H9 (cell line): Measurements from ENCODE around the gene YAE1. TPM values are rescaled to one million over a fixed set of nuclear protein-coding genes. Genes with fewer than 3 reads are reported as not detected.

Source experiments
- DNase-seq: peaks from one replicate; pipeline ENCODE4 v3.0.0-alpha.2; 2017
- H2AFZ ChIP-seq: one replicate; pipeline ENCODE4 v1.6.1; 2013; ENCODE audit warnings: mild to moderate bottlenecking, low read length, control low read depth, moderate library complexity
- H2AK5ac ChIP-seq: 2 replicates; pipeline ENCODE4 v1.6.1; 2013; ENCODE audit warnings: low read length, control low read depth, mixed read lengths; ENCODE audit not compliant: insufficient read length
- H2BK120ac ChIP-seq: one replicate; pipeline ENCODE4 v1.6.1; 2013; ENCODE audit warnings: low read depth, mild to moderate bottlenecking, low read length, control low read depth, inconsistent platforms; ENCODE audit not compliant: poor library complexity, severe bottlenecking
- H2BK12ac ChIP-seq: 2 replicates; pipeline ENCODE4 v1.6.1; 2013; ENCODE audit warnings: low read length, control low read depth, mixed read lengths, low read depth; ENCODE audit not compliant: insufficient read length
- H2BK15ac ChIP-seq: 2 replicates; pipeline ENCODE4 v1.6.1; 2013; ENCODE audit warnings: low read depth, low read length, control low read depth
- H2BK20ac ChIP-seq: one replicate; pipeline ENCODE4 v1.6.1; 2013; ENCODE audit warnings: low read depth, mild to moderate bottlenecking, low read length, control low read depth, inconsistent platforms; ENCODE audit not compliant: poor library complexity, severe bottlenecking
- H2BK5ac ChIP-seq: 2 replicates; pipeline ENCODE4 v1.6.1; 2013; ENCODE audit warnings: low read length, control low read depth, mixed read lengths; ENCODE audit not compliant: insufficient read length
- H3K14ac ChIP-seq: 2 replicates; pipeline ENCODE4 v1.6.1; 2013; ENCODE audit warnings: low read length, control low read depth; ENCODE audit not compliant: insufficient read depth
- H3K18ac ChIP-seq: 2 replicates; pipeline ENCODE4 v1.6.1; 2013; ENCODE audit warnings: low read depth, mild to moderate bottlenecking, mixed read lengths, low read length, control low read depth; ENCODE audit not compliant: insufficient read length
- H3K23ac ChIP-seq: 2 replicates; pipeline ENCODE4 v1.6.1; 2013; ENCODE audit warnings: low read length, control low read depth, mixed read lengths, low read depth; ENCODE audit not compliant: insufficient read length
- H3K23me2 ChIP-seq: 2 replicates; pipeline ENCODE4 v1.6.1; 2013; ENCODE audit warnings: low read depth, mild to moderate bottlenecking, mixed read lengths, low read length, control low read depth; ENCODE audit not compliant: insufficient read length, poor library complexity, severe bottlenecking
- H3K27ac ChIP-seq: 2 replicates; pipeline ENCODE4 v1.5.1; 2013; ENCODE audit warnings: low read length, control low read depth, mixed read lengths, low read depth; ENCODE audit not compliant: insufficient read length
- H3K27me3 ChIP-seq: 2 replicates; pipeline ENCODE4 v1.6.1; 2013; ENCODE audit warnings: low read length, control low read depth, inconsistent platforms; ENCODE audit not compliant: insufficient read depth
- H3K4ac ChIP-seq: 2 replicates; pipeline ENCODE4 v1.6.1; 2013; ENCODE audit warnings: low read depth, mild to moderate bottlenecking, control low read depth, inconsistent platforms, low read length, moderate library complexity
- H3K4me1 ChIP-seq: 2 replicates; pipeline ENCODE4 v1.6.1; 2013; ENCODE audit warnings: low read length, control low read depth, inconsistent platforms; ENCODE audit not compliant: insufficient read depth
- H3K4me2 ChIP-seq: 2 replicates; pipeline ENCODE4 v1.6.1; 2013; ENCODE audit warnings: low read length, control low read depth, mixed read lengths; ENCODE audit not compliant: insufficient read length, insufficient read depth
- H3K56ac ChIP-seq: 2 replicates; pipeline ENCODE4 v1.6.1; 2013; ENCODE audit warnings: low read depth, mild to moderate bottlenecking, mixed read lengths, low read length, control low read depth; ENCODE audit not compliant: insufficient read length
- H3K79me1 ChIP-seq: 2 replicates; pipeline ENCODE4 v1.6.1; 2013; ENCODE audit warnings: low read depth, mild to moderate bottlenecking, moderate library complexity, low read length, control low read depth, inconsistent platforms; ENCODE audit not compliant: insufficient read depth, poor library complexity, severe bottlenecking
- H3K79me2 ChIP-seq: 2 replicates; pipeline ENCODE4 v1.6.1; 2013; ENCODE audit warnings: low read length, control low read depth, inconsistent platforms; ENCODE audit not compliant: insufficient read depth
- H3K9ac ChIP-seq: 2 replicates; pipeline ENCODE4 v1.6.1; 2013; ENCODE audit warnings: low read length, control low read depth, mixed read lengths; ENCODE audit not compliant: insufficient read length; ENCODE audit errors: extremely low read depth
- H3K9me3 ChIP-seq: one replicate; pipeline ENCODE4 v1.6.1; 2013; ENCODE audit warnings: low read depth, low read length, inconsistent platforms; ENCODE audit not compliant: control insufficient read depth
- H3T11ph ChIP-seq: one replicate; pipeline ENCODE4 v1.6.1; 2013; ENCODE audit warnings: mild to moderate bottlenecking, low read length, control low read depth, inconsistent platforms
- H4K20me1 ChIP-seq: one replicate; pipeline ENCODE4 v1.6.1; 2013; ENCODE audit not compliant: control insufficient read depth, insufficient read length, insufficient read depth
- H4K5ac ChIP-seq: 2 replicates; pipeline ENCODE4 v1.6.1; 2013; ENCODE audit warnings: low read depth, mild to moderate bottlenecking, mixed read lengths, low read length, control low read depth; ENCODE audit not compliant: insufficient read length
- H4K8ac ChIP-seq: replicated peaks from 2 replicates; pipeline ENCODE4 v1.6.1; 2013; ENCODE audit warnings: low read length, control low read depth, mixed read lengths, low read depth; ENCODE audit not compliant: insufficient read length
- H4K91ac ChIP-seq: 2 replicates; pipeline ENCODE4 v1.6.1; 2013; ENCODE audit warnings: low read depth, mild to moderate bottlenecking, moderate library complexity, mixed read lengths, low read length, control low read depth; ENCODE audit not compliant: insufficient read length
- H3K27ac Mint-ChIP-seq, 3 experiments: 2 replicates in 2 of 3; 3 replicates in 1 of 3; pipeline ENCODE4 v1.8.0; 2020 to 2021; ENCODE audit warnings: mixed read lengths in 3 of 3, mild to moderate bottlenecking in 1 of 3, moderate library complexity in 1 of 3
- H3K27me3 Mint-ChIP-seq: 2 replicates; pipeline ENCODE4 v1.8.0; 2021; ENCODE audit warnings: low read depth, mild to moderate bottlenecking, moderate library complexity, mixed read lengths
- H3K36me3 Mint-ChIP-seq, 3 experiments: 2 replicates in 2 of 3; 3 replicates in 1 of 3; pipeline ENCODE4 v1.8.0; 2020 to 2021; ENCODE audit warnings: low read depth in 3 of 3, mixed read lengths in 3 of 3; ENCODE audit not compliant: insufficient read depth in 1 of 3
- H3K4me1 Mint-ChIP-seq, 2 experiments: 2 replicates each; pipeline ENCODE4 v1.8.0; 2020; ENCODE audit warnings: mixed read lengths in 2 of 2
- H3K4me3 Mint-ChIP-seq, 2 experiments: 2 replicates in 1 of 2; 3 replicates in 1 of 2; pipeline ENCODE4 v1.8.0; 2020 to 2021; ENCODE audit warnings: mild to moderate bottlenecking in 2 of 2, mixed read lengths in 2 of 2, moderate library complexity in 1 of 2
- H3K9me3 Mint-ChIP-seq, 2 experiments: 2 replicates in 1 of 2; 3 replicates in 1 of 2; pipeline ENCODE4 v1.8.0; 2020; ENCODE audit warnings: mild to moderate bottlenecking in 2 of 2, mixed read lengths in 2 of 2, moderate library complexity in 1 of 2
- CTCF ChIP-seq: fragments of 200-600 bp; sonication (generic); conservative IDR thresholded peaks from 3 replicates; pipeline ENCODE4 v1.8.0; 2021; ENCODE audit warnings: antibody characterized with exemption, mild to moderate bottlenecking
- WGBS: extraction: QIAGEN DNeasy Blood & Tissue Kit; methylation state at CpG from one replicate; pipeline ENCODE4 v1.1.7; 2013; ENCODE audit warnings: missing lambda C conversion rate, low lambda C conversion rate, mixed read lengths; ENCODE audit not compliant: insufficient read length; ENCODE audit errors: extremely low coverage; 5-methylcytosine and 5-hydroxymethylcytosine counted together
- total RNA-seq: library from RNA; stranded (reverse); gene quantifications from 2 replicates; pipeline ENCODE4 v1.2.1, GENCODE V29; 2021

Gene YAE1
- total RNA-seq, 1 experiment from 2014 or later: 28.8 TPM

DNA sequence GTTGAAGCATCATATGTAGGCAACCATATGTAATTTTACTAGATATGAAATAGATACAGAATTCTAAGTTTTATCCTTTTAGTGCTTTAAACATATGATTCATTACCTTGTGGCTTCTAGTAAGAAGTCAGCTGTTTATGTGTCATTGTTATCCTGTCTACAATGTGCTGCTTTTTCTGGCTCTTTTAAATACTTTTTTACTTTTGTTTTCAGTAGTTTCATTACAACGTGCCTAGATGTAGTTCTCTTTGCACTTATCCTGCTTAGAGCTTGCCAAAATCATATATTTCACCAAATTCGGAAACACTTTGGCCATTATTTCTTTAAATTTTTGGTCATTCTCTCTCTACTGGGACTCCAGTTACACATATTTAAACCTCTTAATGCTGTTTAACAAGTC lies 26.4 kb downstream of the YAE1 start:
- no peak overlapping the region for H3K9ac ChIP-seq
- no peak overlapping the region for H2BK5ac ChIP-seq
- no peak overlapping the region for H3K4me3 Mint-ChIP-seq
- no peak overlapping the region for H3K27ac Mint-ChIP-seq
- no peaks in the 10 kb centered on the region for H3K9me3 ChIP-seq
- no peak for TF ChIP-seq CTCF
- H3K27ac ChIP-seq: no peak overlapping the region
- H3K14ac ChIP-seq: no peak overlapping the region
- no peak overlapping the region for H3K4me2 ChIP-seq
- no peak overlapping the region for H2AFZ ChIP-seq
- no peak overlapping the region for H2BK12ac ChIP-seq
- H3K56ac ChIP-seq: no peak overlapping the region
- no peaks in the 10 kb centered on the region for H3K79me2 ChIP-seq
- H4K91ac ChIP-seq: no peak overlapping the region
- no peak for DNase-seq
- no peak overlapping the region for H2BK20ac ChIP-seq
- no peaks in the 10 kb centered on the region for H3K27me3 ChIP-seq
- no peak overlapping the region for H4K5ac ChIP-seq
- H3K9me3 Mint-ChIP-seq: peaks cover 0 to 3% of the 10 kb centered on the region in 2 experiments; a peak in 1 of 5 replicates
- WGBS: no CpG with 5 or more reads among the region's 2 CpGs
- H3K18ac ChIP-seq: no peak overlapping the region
- no peak overlapping the region for H3K23ac ChIP-seq
- no peaks in the 10 kb centered on the region for H3K23me2 ChIP-seq
- no peaks in the 10 kb centered on the region for H3K79me1 ChIP-seq
- no peak overlapping the region for H3T11ph ChIP-seq
- no peak overlapping the region for H3K4ac ChIP-seq
- no peak overlapping the region for H2BK120ac ChIP-seq
- H3K4me1 ChIP-seq: no peaks in the 10 kb centered on the region
- H3K36me3 Mint-ChIP-seq: peaks cover 0 to 4% (median 0%) of the 10 kb centered on the region in 3 experiments; a peak in 2 of 7 replicates
- H2AK5ac ChIP-seq: no peak overlapping the region
- no peak overlapping the region for H2BK15ac ChIP-seq
- no peaks in the 10 kb centered on the region for H4K20me1 ChIP-seq
- peaks cover 5 to 12% of the 10 kb centered on the region in 2 experiments for H3K4me1 Mint-ChIP-seq
- H4K8ac ChIP-seq: no peak overlapping the region
- no peaks in the 10 kb centered on the region for H3K27me3 Mint-ChIP-seq
